ENCODE results near the gene KRT79. TPM values are rescaled to one million over a fixed set of nuclear protein-coding genes. Genes with fewer than 3 reads are reported as not detected.

KRT79 gene
- total and polyA plus RNA-seq, 2 of the 8 experiments (the other 6 are each of a cell fraction or from before 2014, with no cell fraction given) = not detected

DNA sequence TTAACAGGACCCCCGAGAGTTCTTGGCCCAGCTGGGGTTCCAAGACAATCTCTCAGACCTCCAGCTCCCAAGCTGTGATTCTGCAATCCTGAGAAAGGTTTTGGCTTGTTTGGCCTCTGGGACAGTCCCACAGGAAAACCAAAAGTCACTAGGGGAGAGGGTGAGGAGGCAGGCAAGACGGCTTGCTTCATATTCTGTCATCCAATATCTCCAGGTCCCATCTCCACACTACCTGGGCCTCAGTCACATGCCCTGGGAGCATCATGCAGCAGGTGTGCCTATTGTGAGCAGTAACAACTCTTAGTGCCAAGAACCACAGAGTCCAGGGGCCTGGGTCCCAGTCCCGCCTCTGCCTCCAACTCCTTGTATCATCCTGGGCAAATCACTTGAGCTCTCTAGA is 1.7 kb downstream of the KRT79 start (continued):
- no peak for TF ChIP-seq CTCF (IDR thresholded peaks at IDR 0.05; ENCODE audit: control extremely low read depth in 1 of 3, insufficient read depth in 1 of 3, low read depth in 1 of 3, low read length in 3 of 3)
- TF ChIP-seq NRF1 (IDR thresholded peaks at IDR 0.05; ENCODE audit: low read depth, low read length) = no peak
- no peak for TF ChIP-seq SIRT6 (IDR thresholded peaks at IDR 0.05; ENCODE audit: low read length)

Measured in H1 (cell line).